H1 (cell line): ENCODE results near the gene ARTN. TPM values are rescaled to one million over a fixed set of nuclear protein-coding genes. Genes with fewer than 3 reads are reported as not detected.

Experiments used
- CHD7 ChIP-seq: fragments of 300-600 bp; sonication (generic); IDR thresholded peaks from 2 replicates; pipeline ENCODE4 v1.7.1; 2012; ENCODE audit warnings: low read length, moderate library complexity, mild to moderate bottlenecking, inconsistent platforms; ENCODE audit not compliant: insufficient replicate concordance
- CREB1 ChIP-seq: IDR thresholded peaks from 2 replicates; pipeline ENCODE4 v1.6.1; 2012; ENCODE audit warnings: inconsistent platforms
- EP300 ChIP-seq, 2 experiments: IDR thresholded peaks; 1 replicate in 1 of 2; 2 replicates in 1 of 2; pipeline ENCODE4 v1.6.1; 2011 to 2012; ENCODE audit warnings: low read depth in 2 of 2, low read length in 2 of 2, mild to moderate bottlenecking in 2 of 2, borderline replicate concordance in 1 of 2, inconsistent platforms in 1 of 2, moderate library complexity in 1 of 2
- KDM5A ChIP-seq: fragments of 200-600 bp; IDR thresholded peaks from 2 replicates; pipeline ENCODE4 v1.7.1; 2012; ENCODE audit warnings: mild to moderate bottlenecking, low read length, inconsistent platforms, mixed read lengths
- MAFK ChIP-seq: IDR thresholded peaks from 2 replicates; pipeline ENCODE4 v1.6.1; 2012; ENCODE audit warnings: low read depth, mild to moderate bottlenecking, improper control_type of control experiment, low read length
- NRF1 ChIP-seq: IDR thresholded peaks from 2 replicates; pipeline ENCODE4 v1.6.1; 2011; ENCODE audit warnings: mild to moderate bottlenecking, low read depth, low read length, improper control_type of control experiment
- POLR2A ChIP-seq, 2 experiments: IDR thresholded peaks; 1 replicate in 1 of 2; 2 replicates in 1 of 2; pipeline ENCODE4 v1.6.1; 2011; ENCODE audit warnings: low read depth in 2 of 2, low read length in 2 of 2, mild to moderate bottlenecking in 2 of 2; ENCODE audit errors: control extremely low read depth in 1 of 2
- RAD21 ChIP-seq, 2 experiments: IDR thresholded peaks in 1 of 2; conservative IDR thresholded peaks in 1 of 2; 2 replicates each; pipeline ENCODE4 v1.6.1; 2011; ENCODE audit warnings: low read depth in 2 of 2, low read length in 2 of 2, improper control_type of control experiment in 1 of 2, inconsistent platforms in 1 of 2, mild to moderate bottlenecking in 1 of 2, moderate library complexity in 1 of 2
- SP2 ChIP-seq: IDR thresholded peaks from 2 replicates; pipeline ENCODE4 v1.6.1; 2012; ENCODE audit warnings: mild to moderate bottlenecking, low read length, inconsistent platforms
- polyA plus RNA-seq, 7 experiments: library from polyadenylated mRNA; depleted of rRNA in 3 of 7; stranded (reverse) in 5 of 7; unstranded in 2 of 7; fragments of >200 nt in 5 of 7; fragments of 200-250 nt in 2 of 7; gene quantifications; 1 replicate in 5 of 7; 2 replicates in 1 of 7; 4 replicates in 1 of 7; pipeline versions ENCODE4 v1.2.1 to v1.2.3, GENCODE V29; 2011 to 2013; ENCODE audit warnings: missing spikeins in 2 of 7, mixed read lengths in 2 of 7
- total RNA-seq: library from RNA; stranded (reverse); fragmentation: NEBNext Ultra II Directional; extraction: Animal tissue kit (Norgen Biotek cat#: 25700); gene quantifications from 2 replicates; pipeline ENCODE4 v1.2.1, GENCODE V29; 2021

Gene ARTN
- total and polyA plus RNA-seq, 2 of the 8 experiments (the other 6 are each of a cell fraction or from before 2014, with no cell fraction given) = 13.5 to 22.7 TPM

DNA sequence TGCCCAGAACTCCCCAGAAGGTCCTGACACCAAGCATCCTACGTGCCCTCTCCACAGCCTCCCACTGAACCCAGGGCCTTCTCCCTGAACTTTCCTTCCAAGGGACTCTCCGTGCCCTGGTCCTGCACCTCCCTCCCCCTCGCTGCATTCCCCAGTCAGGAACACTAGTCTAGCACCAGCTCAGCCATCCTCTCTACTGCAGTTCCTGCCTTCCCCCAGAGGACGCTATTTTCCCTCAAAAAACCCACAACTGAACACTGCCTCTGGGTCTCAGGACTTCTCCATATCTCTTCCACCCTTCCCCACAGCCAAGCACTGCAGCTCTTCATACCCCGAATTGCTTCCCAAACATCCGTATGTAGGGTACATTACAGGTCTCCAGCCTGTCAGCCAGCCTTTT is 12.6 kb upstream of the ARTN start (continued):
- TF ChIP-seq CHD7 (no peak), MAFK (no peak), CREB1 (no peak), EP300 (IDR thresholded peaks at IDR 0.05; ENCODE audit: borderline replicate concordance in 1 of 2, low read depth in 2 of 2, low read length in 2 of 2) (no peak), KDM5A (no peak), SP2 (no peak), RAD21 (IDR thresholded peaks at IDR 0.05 in 1 of 2, conservative IDR thresholded peaks at IDR 0.05 in 1 of 2; ENCODE audit: low read depth in 2 of 2, low read length in 2 of 2) (peak in 1 of 2 experiments; percentile 13; a peak in 1 of 4 replicates), NRF1 (no peak), POLR2A (IDR thresholded peaks at IDR 0.05; ENCODE audit: control extremely low read depth in 1 of 2, low read depth in 2 of 2, low read length in 2 of 2) (no peak)
